NCI-H2196 treated with DMSO at 0.1 percent for 48 hours (cell line): ENCODE results near the gene EXOSC10.
"Not testable (repeated sequence)": the region's sequence is repeated elsewhere in the genome, so short reads cannot be mapped to it uniquely, and the experiment has no call there.

Source experiments
- DNase-seq: peaks from one replicate; lab custom pipeline; 2025; ENCODE audit not compliant: unreplicated experiment; lab: John Stamatoyannopoulos, UW

The EXOSC10 gene

GRCh38 chr1:11044086-11044848, 55.4 kb downstream of the EXOSC10 start:
- no peak for DNase-seq

- no peak for DNase-seq
Measured at GRCh38 chr1:11042995-11043874, 56.4 kb downstream of the EXOSC10 start.

- DNase-seq = no peak
Measured at GRCh38 chr1:11042065-11042464, 57.6 kb downstream of the EXOSC10 start.

GRCh38 chr1:11041048-11041447, 58.6 kb downstream of the EXOSC10 start:
- no peak for DNase-seq

- not testable (repeated sequence) for DNase-seq
Measured at GRCh38 chr1:11040105-11040429, 59.6 kb downstream of the EXOSC10 start.

GRCh38 chr1:11039351-11040104, 60.1 kb downstream of the EXOSC10 start:
- no peak for DNase-seq

- DNase-seq = peak; percentile 59
Measured at GRCh38 chr1:11037740-11038182, 61.9 kb downstream of the EXOSC10 start.

- DNase-seq = not testable (repeated sequence)
Measured at GRCh38 chr1:11037019-11037739, 62.5 kb downstream of the EXOSC10 start.

GRCh38 chr1:11031624-11032262, 67.9 kb downstream of the EXOSC10 start:
- DNase-seq = no peak

GRCh38 chr1:11030865-11031264, 68.8 kb downstream of the EXOSC10 start:
- DNase-seq = no peak

GRCh38 chr1:11028018-11028417, 71.7 kb downstream of the EXOSC10 start:
- DNase-seq = no peak

- no peak for DNase-seq
Measured at GRCh38 chr1:11027316-11027715, 72.4 kb downstream of the EXOSC10 start.

- no peak for DNase-seq
Measured at GRCh38 chr1:11026903-11027302, 72.8 kb downstream of the EXOSC10 start.

GRCh38 chr1:11026052-11026451, 73.6 kb downstream of the EXOSC10 start:
- DNase-seq = no peak

GRCh38 chr1:11025618-11026017, 74.1 kb downstream of the EXOSC10 start:
- DNase-seq = no peak

- DNase-seq = no peak
Measured at GRCh38 chr1:11024874-11025203, 74.8 kb downstream of the EXOSC10 start.

GRCh38 chr1:11024154-11024873, 75.4 kb downstream of the EXOSC10 start:
- no peak for DNase-seq

GRCh38 chr1:11023201-11023600, 76.5 kb downstream of the EXOSC10 start:
- DNase-seq = no peak

GRCh38 chr1:11019971-11020370, 79.7 kb downstream of the EXOSC10 start:
- DNase-seq = no peak

- not testable (repeated sequence) for DNase-seq
Measured at GRCh38 chr1:11019358-11019757, 80.3 kb downstream of the EXOSC10 start.
